ENCODE measurements around the gene SRGAP2.
"Not testable (repeated sequence)": the region's sequence is repeated elsewhere in the genome, so short reads cannot be mapped to it uniquely, and the experiment has no call there.

GRCh38 chr1:206196748-206197424, 6.5 kb upstream of the SRGAP2 start:
- not testable (repeated sequence) for TF ChIP-seq CTCF, POLR2A (IDR thresholded peaks at IDR 0.05)
